B cell (primary cell): Measurements from ENCODE around the gene PYCR2. TPM values are rescaled to one million over a fixed set of nuclear protein-coding genes. Genes with fewer than 3 reads are reported as not detected.
A peak's percentile ranks its signal among the peaks of the same experiment; 100 is the strongest.

ENCODE experiments used
- ATAC-seq: fragments of 200-7000 bp; cut with Tn5 transposase; one replicate; pipeline ENCODE4 v1.10.0; 2021; ENCODE audit warnings: low read depth, mild to moderate bottlenecking, moderate number of reproducible peaks, moderate library complexity
- CTCF ChIA-PET: fragments of 350-600 bp; sonication (Branson Sonifier 250); formaldehyde crosslinking; loops from one replicate; lab custom pipeline; 2021; ENCODE audit warnings: antibody characterized with exemption, inconsistent platforms; lab: Charles Lee
- POLR2A ChIA-PET: fragments of 350-600 bp; sonication (Branson Sonifier 250); formaldehyde crosslinking; loops from one replicate; lab custom pipeline; 2021; ENCODE audit warnings: antibody characterized with exemption; lab: Charles Lee
- DNase-seq: peaks from one replicate; pipeline ENCODE4 v3.0.0; 2013
- H2AFZ ChIP-seq: 2 replicates; pipeline ENCODE4 v1.6.1; 2012; ENCODE audit warnings: mild to moderate bottlenecking, low read depth, low read length; ENCODE audit not compliant: insufficient read depth, poor library complexity, severe bottlenecking
- H3K27ac ChIP-seq, 2 donors: 1 replicate in 1 of 2; 2 replicates in 1 of 2; pipeline ENCODE4 v1.5.1; 2012 to 2013; ENCODE audit warnings: low read length in 2 of 2, mild to moderate bottlenecking in 2 of 2, moderate library complexity in 1 of 2
- H3K27me3 ChIP-seq, 4 experiments: fragments of 200-600 bp in 1 of 4; sonication (generic) in 1 of 4; replicated peaks in 1 of 4; 1 replicate in 2 of 4; 2 replicates in 2 of 4; pipeline versions ENCODE4 v1.6.1 to v1.7.0; 2013 to 2016; ENCODE audit warnings: low read length in 3 of 4, mild to moderate bottlenecking in 2 of 4, mixed read lengths in 1 of 4, moderate library complexity in 1 of 4; ENCODE audit not compliant: insufficient read depth in 4 of 4, control insufficient read depth in 3 of 4; ENCODE audit errors: control extremely low read depth in 1 of 4
- H3K36me3 ChIP-seq, 2 experiments: replicated peaks in 1 of 2; 1 replicate in 1 of 2; 2 replicates in 1 of 2; pipeline versions ENCODE4 v1.6.1 to v1.7.1; 2013; ENCODE audit warnings: low read length in 1 of 2; ENCODE audit not compliant: insufficient read depth in 2 of 2, control insufficient read depth in 1 of 2; ENCODE audit errors: control extremely low read depth in 1 of 2, extremely low read depth in 1 of 2
- H3K4me1 ChIP-seq, 2 donors: fragments of 200-600 bp in 1 of 2; sonication (generic) in 1 of 2; 1 replicate in 1 of 2; 2 replicates in 1 of 2; pipeline versions ENCODE4 v1.5.1 to v1.6.1; 2013 to 2017; ENCODE audit warnings: low read length in 2 of 2; ENCODE audit not compliant: control insufficient read depth in 2 of 2, insufficient read depth in 2 of 2
- H3K4me2 ChIP-seq: replicated peaks from 2 replicates; pipeline ENCODE3; 2012; ENCODE audit warnings: mild to moderate bottlenecking, low read depth, low read length; ENCODE audit not compliant: poor library complexity, severe bottlenecking
- H3K4me3 ChIP-seq, 5 experiments: fragments of 200-600 bp in 1 of 5; sonication (generic) in 1 of 5; 1 replicate in 3 of 5; 2 replicates in 2 of 5; pipeline versions ENCODE4 v1.5.1 to v1.7.0; 2011 to 2016; ENCODE audit warnings: low read length in 4 of 5, mild to moderate bottlenecking in 4 of 5, low read depth in 2 of 5, control low read depth in 1 of 5, moderate library complexity in 1 of 5; ENCODE audit not compliant: insufficient read depth in 1 of 5; ENCODE audit errors: control extremely low read depth in 1 of 5, extremely low read depth in 1 of 5
- H3K79me2 ChIP-seq: fragments of 200-600 bp; sonication (generic); one replicate; pipeline ENCODE4 v1.6.0; 2016; ENCODE audit warnings: low read length; ENCODE audit not compliant: control insufficient read depth, insufficient read depth
- H3K9ac ChIP-seq: fragments of 200-600 bp; sonication (generic); 2 replicates; pipeline ENCODE4 v1.6.1; 2017; ENCODE audit warnings: mild to moderate bottlenecking, low read length, moderate library complexity
- H3K9me3 ChIP-seq, 3 donors: one replicate each; pipeline versions ENCODE4 v1.6.1 to v1.7.1; 2013; ENCODE audit warnings: low read length in 2 of 3; ENCODE audit not compliant: control insufficient read depth in 2 of 3, insufficient read depth in 1 of 3; ENCODE audit errors: control extremely low read depth in 1 of 3
- H4K20me1 ChIP-seq: 2 replicates; pipeline ENCODE4 v1.6.0; 2012; ENCODE audit warnings: mild to moderate bottlenecking, low read length; ENCODE audit not compliant: insufficient read depth, control insufficient read depth, poor library complexity, severe bottlenecking
- H3K27ac Mint-ChIP-seq: one replicate; pipeline ENCODE4 v1.8.0; 2021; ENCODE audit warnings: mixed read lengths
- H3K27me3 Mint-ChIP-seq: one replicate; pipeline ENCODE4 v1.8.0; 2021; ENCODE audit warnings: mixed read lengths
- H3K4me1 Mint-ChIP-seq: one replicate; pipeline ENCODE4 v1.8.0; 2021; ENCODE audit warnings: mixed read lengths
- H3K4me3 Mint-ChIP-seq: one replicate; pipeline ENCODE4 v1.8.0; 2021; ENCODE audit warnings: mixed read lengths
- H3K9me3 Mint-ChIP-seq: one replicate; pipeline ENCODE4 v1.8.0; 2022; ENCODE audit warnings: mixed read lengths; ENCODE audit not compliant: insufficient read depth
- EZH2 ChIP-seq: IDR thresholded peaks from 2 replicates; pipeline ENCODE4 v1.6.1; 2012; ENCODE audit warnings: borderline replicate concordance, low read depth, mild to moderate bottlenecking, moderate library complexity, low read length; ENCODE audit not compliant: insufficient read depth, poor library complexity, severe bottlenecking
- whole genome bisulfite sequencing: methylation state at CpG from one replicate; pipeline ENCODE4 v1.1.5; 2013; ENCODE audit warnings: missing lambda C conversion rate; ENCODE audit not compliant: insufficient coverage; 5-methylcytosine and 5-hydroxymethylcytosine counted together
- intact Hi-C: fragments of 100-400 bp; cut with micrococcal nuclease; formaldehyde crosslinking; loops from one replicate; pipeline ENCODE4 v1.10.0; 2022
- polyA plus RNA-seq: library from polyadenylated mRNA; depleted of rRNA; stranded (reverse); fragments of >200 nt; gene quantifications from 2 replicates; pipeline ENCODE4 v1.2.3, GENCODE V29; 2012
- total RNA-seq, 2 donors: library from RNA; stranded (reverse); fragments of 120-200 nt in 1 of 2; gene quantifications; 1 replicate in 1 of 2; 2 replicates in 1 of 2; pipeline versions ENCODE4 v1.2.3 to v1.2.4, GENCODE V29; 2013 to 2022
- TF ChIP-seq, protein P1 (sequence below): fragments of 200-600 bp; IDR thresholded peaks from one replicate; pipeline ENCODE4 v1.8.0; 2022; ENCODE audit warnings: antibody characterized with exemption, mild to moderate bottlenecking

Gene PYCR2
- total and polyA plus RNA-seq, 2 donors (not counting 1 experiment from before 2014, with no cell fraction given): 113 to 134 TPM

DNA sequence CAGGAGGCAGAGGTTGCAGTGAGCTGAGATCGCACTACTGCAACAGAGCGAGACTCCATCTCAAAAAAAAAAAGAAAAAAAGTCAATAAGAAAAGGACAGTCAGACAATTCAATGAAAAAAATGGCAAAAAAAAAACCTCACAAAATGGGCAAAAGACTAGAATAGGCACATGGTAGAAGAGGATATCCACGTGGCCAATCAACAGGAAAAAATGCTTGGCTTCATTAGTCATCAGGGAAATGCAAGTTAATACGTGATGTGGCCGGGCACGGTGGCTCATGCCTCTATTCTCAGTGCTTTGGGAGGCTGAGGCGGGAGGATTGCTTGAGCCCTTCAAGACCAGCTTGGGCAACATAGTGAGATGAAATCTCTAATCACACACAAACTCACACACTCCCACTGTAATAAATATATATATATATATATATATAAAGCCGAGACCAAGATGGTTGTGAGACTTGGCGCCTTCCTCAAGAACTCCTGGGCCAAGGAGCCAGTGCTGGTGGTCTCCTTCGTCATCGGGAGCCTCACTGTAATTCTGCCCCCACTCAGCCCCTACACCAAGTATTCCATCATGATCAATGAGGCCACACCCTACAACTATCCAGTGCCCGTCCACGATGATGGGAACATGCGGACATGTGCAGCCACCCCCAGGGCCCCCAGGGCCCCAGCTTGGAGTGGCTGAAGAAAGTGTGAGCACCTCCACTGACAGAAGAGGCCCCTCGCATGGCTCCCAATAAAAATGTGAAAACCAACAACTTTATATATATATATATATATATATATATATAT, 39.9 kb upstream of the PYCR2 start:
- Histone ChIP-seq H3K36me3 (no peaks in the 10 kb centered on the region), H4K20me1 (no peaks in the 10 kb centered on the region), H3K27ac (no peak overlapping the region), H3K27me3 (peaks cover 0 to 7% (median 0%) of the 10 kb centered on the region in 4 experiments), H3K4me2 (no peak overlapping the region), H3K9me3 (no peaks in the 10 kb centered on the region), H3K4me3 (no peak overlapping the region), H2AFZ (no peak overlapping the region), H3K79me2 (no peaks in the 10 kb centered on the region), H3K9ac (no peak overlapping the region), H3K4me1 (peaks cover 0 to 5% of the 10 kb centered on the region in 2 donors)
- H3K9me3 Mint-ChIP-seq: no peaks in the 10 kb centered on the region
- intact Hi-C loops: loop anchor here (2.0 kb wide), 1 partner anchor 233 kb away; no protein-coding TSS in a partner anchor
- peaks cover 2% of the 10 kb centered on the region for H3K4me1 Mint-ChIP-seq
- TF ChIP-seq EZH2: no peak
- TF ChIP-seq, protein P1, sequence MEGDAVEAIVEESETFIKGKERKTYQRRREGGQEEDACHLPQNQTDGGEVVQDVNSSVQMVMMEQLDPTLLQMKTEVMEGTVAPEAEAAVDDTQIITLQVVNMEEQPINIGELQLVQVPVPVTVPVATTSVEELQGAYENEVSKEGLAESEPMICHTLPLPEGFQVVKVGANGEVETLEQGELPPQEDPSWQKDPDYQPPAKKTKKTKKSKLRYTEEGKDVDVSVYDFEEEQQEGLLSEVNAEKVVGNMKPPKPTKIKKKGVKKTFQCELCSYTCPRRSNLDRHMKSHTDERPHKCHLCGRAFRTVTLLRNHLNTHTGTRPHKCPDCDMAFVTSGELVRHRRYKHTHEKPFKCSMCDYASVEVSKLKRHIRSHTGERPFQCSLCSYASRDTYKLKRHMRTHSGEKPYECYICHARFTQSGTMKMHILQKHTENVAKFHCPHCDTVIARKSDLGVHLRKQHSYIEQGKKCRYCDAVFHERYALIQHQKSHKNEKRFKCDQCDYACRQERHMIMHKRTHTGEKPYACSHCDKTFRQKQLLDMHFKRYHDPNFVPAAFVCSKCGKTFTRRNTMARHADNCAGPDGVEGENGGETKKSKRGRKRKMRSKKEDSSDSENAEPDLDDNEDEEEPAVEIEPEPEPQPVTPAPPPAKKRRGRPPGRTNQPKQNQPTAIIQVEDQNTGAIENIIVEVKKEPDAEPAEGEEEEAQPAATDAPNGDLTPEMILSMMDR: no peak
- no peak overlapping the region for H3K4me3 Mint-ChIP-seq
- H3K27ac Mint-ChIP-seq: no peak overlapping the region
- ATAC-seq (no peak), DNase-seq (no peak)
- ChIA-PET POLR2A (interaction anchor here (0.7 kb wide), 1 partner anchor 162 kb away, joined by 3 read pairs; no protein-coding TSS in a partner anchor), CTCF (interaction anchor here (1.1 to 3.2 kb wide), 3 partner anchors 9 to 15 kb away, joined by 3 to 11 read pairs (median 8); no protein-coding TSS in a partner anchor)
- H3K27me3 Mint-ChIP-seq: no peaks in the 10 kb centered on the region
- WGBS: 91% methylated on average over 10 of the region's 15 CpGs

DNA sequence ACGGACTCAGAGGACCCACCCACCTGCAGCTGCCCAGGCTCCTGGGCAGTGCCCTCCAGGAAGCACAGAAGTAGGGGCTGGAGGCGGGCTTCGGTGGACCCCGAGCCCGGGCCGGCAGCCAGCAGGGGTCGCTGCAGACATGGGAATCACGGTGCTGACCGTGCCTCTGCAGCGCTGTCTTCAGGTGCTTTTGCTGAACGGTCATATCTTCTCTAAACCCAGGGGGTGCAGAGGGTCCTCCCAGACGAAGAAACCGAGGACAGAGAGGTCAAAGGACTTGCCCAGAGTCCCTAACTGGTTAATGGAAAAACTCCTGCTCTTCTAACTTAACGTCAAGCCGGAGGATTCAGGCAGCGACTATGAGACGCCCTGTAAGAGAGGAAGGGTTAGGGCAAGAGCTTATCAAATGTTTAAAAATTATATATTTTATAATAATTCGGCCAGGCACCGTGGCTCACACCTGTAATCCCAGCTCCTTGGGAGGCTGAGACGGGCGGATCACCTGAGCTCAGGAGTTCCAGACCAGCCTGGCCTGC, 38.5 kb upstream of the PYCR2 start:
- ATAC-seq: peak; percentile 63
- Histone ChIP-seq H3K9ac (no peak overlapping the region), H3K27me3 (peaks cover 0 to 7% (median 0%) of the 10 kb centered on the region in 4 experiments), H3K9me3 (no peaks in the 10 kb centered on the region), H3K4me2 (no peak overlapping the region), H3K79me2 (no peaks in the 10 kb centered on the region), H4K20me1 (no peaks in the 10 kb centered on the region), H3K4me1 (peaks cover 0 to 5% of the 10 kb centered on the region in 2 donors), H3K36me3 (no peaks in the 10 kb centered on the region), H2AFZ (no peak overlapping the region), H3K27ac (no peak overlapping the region), H3K4me3 (no peak overlapping the region)
- H3K4me3 Mint-ChIP-seq: no peak overlapping the region
- H3K27ac Mint-ChIP-seq: no peak overlapping the region
- CTCF ChIA-PET: interaction anchor here (0.5 to 3.2 kb wide), 13 partner anchors 11 to 490 kb away, joined by 3 to 11 read pairs (median 4); no protein-coding TSS in a partner anchor
- DNase-seq: peak; percentile 67
- intact Hi-C loops: loop anchor here (2.0 kb wide), 1 partner anchor 234 kb away; no protein-coding TSS in a partner anchor
- H3K4me1 Mint-ChIP-seq: peaks cover 2% of the 10 kb centered on the region
- H3K27me3 Mint-ChIP-seq: no peaks in the 10 kb centered on the region
- POLR2A ChIA-PET: no interaction called here
- 25% methylated on average over 15 of the region's 21 CpGs for WGBS
- no peaks in the 10 kb centered on the region for H3K9me3 Mint-ChIP-seq
- TF ChIP-seq EZH2: no peak
- TF ChIP-seq, protein P1: peak; percentile 75
